ENCODE results near the gene KCNC1. TPM values are rescaled to one million over a fixed set of nuclear protein-coding genes. Genes with fewer than 3 reads are reported as not detected.

The KCNC1 gene
- total RNA-seq, 1 experiment from 2014 or later = 0.04 TPM

DNA sequence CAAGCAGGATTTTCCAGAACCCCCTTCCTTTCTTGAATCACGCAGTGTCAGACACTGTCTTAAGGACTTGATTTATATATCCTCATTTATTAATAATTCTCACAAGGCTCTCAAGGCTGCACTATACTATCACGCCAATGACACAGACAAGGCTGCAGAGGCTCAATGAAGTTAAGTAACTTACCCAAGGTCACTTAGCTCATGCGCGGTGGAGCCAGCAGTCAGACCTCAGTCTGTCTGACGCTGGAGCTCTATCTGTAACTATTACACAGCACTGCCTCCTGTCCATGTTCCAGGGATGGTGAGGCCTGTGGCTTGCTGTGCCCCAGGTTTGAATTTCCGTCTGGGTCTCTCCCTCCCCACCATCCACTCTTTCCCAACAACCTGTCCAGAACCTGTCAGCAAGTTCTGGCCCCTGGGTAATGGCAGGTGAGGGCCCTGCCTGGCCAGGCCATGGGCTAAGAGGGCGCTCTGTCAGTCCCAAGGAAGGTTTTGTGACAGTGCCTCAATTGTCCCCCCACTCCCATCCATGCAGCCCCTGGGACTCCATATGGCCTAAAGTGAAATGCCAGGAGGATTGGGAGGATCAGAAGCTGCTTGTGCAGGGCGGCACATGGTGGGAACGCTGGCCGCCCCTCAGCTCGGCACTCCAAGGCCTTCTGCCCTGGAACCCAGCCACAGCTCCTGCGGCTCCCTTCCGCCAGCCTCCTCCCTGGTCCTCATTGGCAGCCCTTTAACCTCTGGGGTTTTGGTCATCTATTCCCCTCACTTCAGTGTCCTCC, 8.6 kb downstream of the KCNC1 start:
- no CpG with 5 or more reads among the region's 13 CpGs for WGBS (ENCODE audit: extremely low coverage, insufficient read length, low lambda C conversion rate)
- H3K23me2 ChIP-seq (ENCODE audit: insufficient read length, low read depth, low read length, poor library complexity, severe bottlenecking) = no peaks in the 10 kb centered on the region
- H3K56ac ChIP-seq (ENCODE audit: insufficient read length, low read depth, low read length) = no peak overlapping the region
- no peak overlapping the region for H3K4me2 ChIP-seq (ENCODE audit: insufficient read depth, insufficient read length, low read length)
- DNase-seq = no peak
- no peak overlapping the region for H4K5ac ChIP-seq (ENCODE audit: insufficient read length, low read depth, low read length)
- no peak overlapping the region for H3K14ac ChIP-seq (ENCODE audit: insufficient read depth, low read length)
- no peak overlapping the region for H2AFZ ChIP-seq (ENCODE audit: low read length)
- no peak overlapping the region for H4K91ac ChIP-seq (ENCODE audit: insufficient read length, low read depth, low read length)
- H2BK20ac ChIP-seq (ENCODE audit: low read depth, low read length, poor library complexity, severe bottlenecking) = no peak overlapping the region
- H4K8ac ChIP-seq (replicated peaks; ENCODE audit: insufficient read length, low read depth, low read length) = no peak overlapping the region
- H2AK5ac ChIP-seq (ENCODE audit: insufficient read length, low read length) = no peak overlapping the region
- H3K9me3 ChIP-seq (ENCODE audit: control insufficient read depth, low read depth, low read length) = no peaks in the 10 kb centered on the region
- Mint-ChIP-seq H3K9me3 (no peaks in the 10 kb centered on the region), H3K27ac (no peak overlapping the region), H3K27me3 (ENCODE audit: low read depth) (peaks cover 23% of the 10 kb centered on the region), H3K4me1 (peaks cover 0 to 4% of the 10 kb centered on the region in 2 experiments; a peak in 2 of 4 replicates), H3K36me3 (ENCODE audit: insufficient read depth in 1 of 3, low read depth in 3 of 3) (no peaks in the 10 kb centered on the region), H3K4me3 (no peak overlapping the region)
- H3K27me3 ChIP-seq (ENCODE audit: insufficient read depth, low read length) = no peaks in the 10 kb centered on the region; the same call in 1 of the 2 replicates
- no peak overlapping the region for H2BK5ac ChIP-seq (ENCODE audit: insufficient read length, low read length)
- no peaks in the 10 kb centered on the region for H3K79me2 ChIP-seq (ENCODE audit: insufficient read depth, low read length)
- H3K23ac ChIP-seq (ENCODE audit: insufficient read length, low read depth, low read length) = no peak overlapping the region
- H2BK120ac ChIP-seq (ENCODE audit: low read depth, low read length, poor library complexity, severe bottlenecking) = no peak overlapping the region
- no peak overlapping the region for H3K9ac ChIP-seq (ENCODE audit: extremely low read depth, insufficient read length, low read length)
- H3K4me1 ChIP-seq (ENCODE audit: insufficient read depth, low read length) = no peaks in the 10 kb centered on the region
- no peak overlapping the region for H2BK15ac ChIP-seq (ENCODE audit: low read depth, low read length)
- H3K4ac ChIP-seq (ENCODE audit: low read depth, low read length) = no peak overlapping the region
- H3K79me1 ChIP-seq (ENCODE audit: insufficient read depth, low read depth, low read length, poor library complexity, severe bottlenecking) = no peaks in the 10 kb centered on the region
- no peaks in the 10 kb centered on the region for H4K20me1 ChIP-seq (ENCODE audit: control insufficient read depth, insufficient read depth, insufficient read length)
- no peak overlapping the region for H2BK12ac ChIP-seq (ENCODE audit: insufficient read length, low read depth, low read length)
- TF ChIP-seq, protein P1, sequence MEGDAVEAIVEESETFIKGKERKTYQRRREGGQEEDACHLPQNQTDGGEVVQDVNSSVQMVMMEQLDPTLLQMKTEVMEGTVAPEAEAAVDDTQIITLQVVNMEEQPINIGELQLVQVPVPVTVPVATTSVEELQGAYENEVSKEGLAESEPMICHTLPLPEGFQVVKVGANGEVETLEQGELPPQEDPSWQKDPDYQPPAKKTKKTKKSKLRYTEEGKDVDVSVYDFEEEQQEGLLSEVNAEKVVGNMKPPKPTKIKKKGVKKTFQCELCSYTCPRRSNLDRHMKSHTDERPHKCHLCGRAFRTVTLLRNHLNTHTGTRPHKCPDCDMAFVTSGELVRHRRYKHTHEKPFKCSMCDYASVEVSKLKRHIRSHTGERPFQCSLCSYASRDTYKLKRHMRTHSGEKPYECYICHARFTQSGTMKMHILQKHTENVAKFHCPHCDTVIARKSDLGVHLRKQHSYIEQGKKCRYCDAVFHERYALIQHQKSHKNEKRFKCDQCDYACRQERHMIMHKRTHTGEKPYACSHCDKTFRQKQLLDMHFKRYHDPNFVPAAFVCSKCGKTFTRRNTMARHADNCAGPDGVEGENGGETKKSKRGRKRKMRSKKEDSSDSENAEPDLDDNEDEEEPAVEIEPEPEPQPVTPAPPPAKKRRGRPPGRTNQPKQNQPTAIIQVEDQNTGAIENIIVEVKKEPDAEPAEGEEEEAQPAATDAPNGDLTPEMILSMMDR (conservative IDR thresholded peaks at IDR 0.05) = no peak
- H3K27ac ChIP-seq (ENCODE audit: insufficient read length, low read depth, low read length) = no peak overlapping the region
- H3K18ac ChIP-seq (ENCODE audit: insufficient read length, low read depth, low read length) = no peak overlapping the region
- H3T11ph ChIP-seq (ENCODE audit: low read length) = no peak overlapping the region
